HG03066 (cell line): ENCODE measurements around the gene AKR1E2.
"Not testable (repeated sequence)": the region's sequence is repeated elsewhere in the genome, so short reads cannot be mapped to it uniquely, and the experiment has no call there.

Experiments
- ATAC-seq: cut with Tn5 transposase; IDR thresholded peaks from one replicate; pipeline ENCODE4 v1.9.1; 2021; ENCODE audit warnings: low read depth; ENCODE audit not compliant: unreplicated experiment

AKR1E2 gene

DNA sequence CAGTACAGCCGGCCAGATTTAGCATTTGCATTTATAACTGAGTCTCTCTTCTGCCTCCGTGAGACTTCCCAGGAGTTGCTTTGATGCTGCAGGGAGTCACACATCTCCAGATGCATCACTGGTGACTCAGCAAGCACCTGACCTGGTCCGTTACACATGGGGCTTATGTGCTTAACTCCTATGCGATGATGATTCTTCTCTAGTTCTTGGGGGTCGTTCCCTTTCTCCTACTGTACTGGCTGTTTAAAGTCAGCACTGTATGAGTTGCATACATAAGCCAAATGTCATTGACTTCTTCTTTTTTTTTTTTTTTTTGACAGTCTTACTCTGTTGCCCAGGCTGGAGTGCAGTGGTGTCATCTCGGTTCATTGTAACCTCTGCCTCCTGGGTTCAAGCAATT is 13.0 kb upstream of the AKR1E2 start:
- ATAC-seq, result no peak

DNA sequence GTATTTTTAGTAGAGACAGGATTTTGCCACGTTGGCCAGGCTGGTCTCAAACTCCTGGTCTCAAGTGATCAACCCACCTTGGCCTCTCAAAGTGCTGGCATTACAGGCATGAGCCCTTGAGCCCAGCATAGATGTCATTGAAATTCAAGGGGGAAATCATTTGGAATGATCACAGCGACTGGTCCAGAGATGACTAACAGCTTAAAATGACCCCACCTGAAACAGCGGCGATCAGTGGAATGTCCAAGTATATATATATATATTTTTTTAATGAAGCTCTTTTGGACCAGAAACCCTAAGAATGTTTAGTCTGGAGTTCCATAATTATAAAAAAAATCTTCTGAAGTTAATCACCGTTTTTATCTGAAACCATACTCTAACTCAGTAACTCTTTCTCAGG is 12.5 kb upstream of the AKR1E2 start:
- ATAC-seq, result no peak

DNA sequence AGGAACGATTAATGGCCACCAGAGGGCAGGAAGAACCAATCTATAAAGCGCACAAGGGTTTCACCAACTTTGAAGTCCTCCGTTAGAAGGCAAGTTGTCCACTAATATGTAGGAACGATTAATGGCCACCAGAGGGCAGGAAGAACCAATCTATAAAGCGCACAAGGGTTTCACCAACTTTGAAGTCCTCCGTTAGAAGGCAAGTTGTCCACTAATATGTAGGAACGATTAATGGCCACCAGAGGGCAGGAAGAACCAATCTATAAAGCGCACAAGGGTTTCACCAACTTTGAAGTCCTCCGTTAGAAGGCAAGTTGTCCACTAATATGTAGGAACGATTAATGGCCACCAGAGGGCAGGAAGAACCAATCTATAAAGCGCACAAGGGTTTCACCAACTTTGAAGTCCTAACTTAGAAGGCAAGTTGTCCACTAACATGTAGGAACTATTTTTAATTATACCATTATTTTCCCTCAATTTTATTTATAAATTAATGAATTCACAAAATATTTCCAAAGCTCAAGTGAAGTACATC is 10.3 kb upstream of the AKR1E2 start:
- not testable (repeated sequence) for ATAC-seq

DNA sequence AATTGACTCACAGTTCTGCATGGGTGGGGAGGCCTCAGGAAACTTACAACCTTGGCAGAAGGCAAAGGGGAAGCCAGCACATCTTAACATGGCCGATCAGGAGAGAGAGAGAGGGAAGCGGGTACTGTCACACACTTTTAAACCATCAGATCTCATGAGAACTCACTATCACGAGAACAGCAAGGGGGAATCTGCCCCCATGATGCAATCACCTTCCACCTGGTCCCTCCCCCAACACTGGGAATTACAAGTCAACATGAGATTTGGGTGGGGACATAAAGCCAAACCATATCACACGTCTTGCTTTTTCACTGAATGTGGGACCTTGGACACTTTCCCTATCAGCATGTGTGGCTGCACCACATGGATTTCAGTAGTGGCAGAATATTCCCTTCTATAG is 9.0 kb upstream of the AKR1E2 start:
- ATAC-seq, result no peak

DNA sequence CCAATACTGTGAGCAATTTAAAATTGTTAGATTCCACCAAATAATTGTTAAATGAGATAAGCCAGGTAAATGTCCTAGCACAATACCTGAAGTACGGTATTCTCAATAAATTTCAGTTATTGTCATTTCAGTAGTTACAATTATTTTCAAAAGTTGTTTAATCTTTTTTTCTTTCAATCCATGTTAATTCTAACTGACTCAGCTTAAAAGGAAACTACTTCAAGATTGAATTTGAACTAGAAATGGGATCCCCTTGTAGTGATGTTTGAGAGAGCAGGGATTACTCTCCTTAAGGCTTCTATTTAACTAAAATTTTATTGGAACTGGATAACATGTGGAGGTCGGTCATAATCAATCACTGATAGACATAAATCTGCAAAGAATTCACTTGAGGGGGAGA is 6.9 kb upstream of the AKR1E2 start:
- no peak for ATAC-seq

DNA sequence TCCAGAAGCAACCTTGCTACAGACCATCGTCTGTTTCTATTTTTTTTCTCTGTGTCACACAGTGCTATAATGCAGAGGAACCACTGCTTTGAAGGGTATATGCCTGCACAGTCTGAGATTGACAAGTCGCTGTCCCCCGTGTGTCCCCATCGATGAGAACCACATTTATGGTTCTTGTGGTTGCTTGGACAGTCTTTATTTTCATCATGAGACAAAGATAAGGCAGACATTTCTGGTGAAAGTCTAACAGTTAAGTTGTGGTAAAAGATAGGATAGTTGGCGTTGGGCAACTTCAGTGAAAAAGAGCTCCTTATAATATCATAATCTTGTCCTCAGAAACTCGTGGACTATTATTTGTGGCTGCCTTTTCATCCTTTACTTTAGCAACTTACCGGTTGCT is 6.3 kb upstream of the AKR1E2 start:
- ATAC-seq, result no peak

DNA sequence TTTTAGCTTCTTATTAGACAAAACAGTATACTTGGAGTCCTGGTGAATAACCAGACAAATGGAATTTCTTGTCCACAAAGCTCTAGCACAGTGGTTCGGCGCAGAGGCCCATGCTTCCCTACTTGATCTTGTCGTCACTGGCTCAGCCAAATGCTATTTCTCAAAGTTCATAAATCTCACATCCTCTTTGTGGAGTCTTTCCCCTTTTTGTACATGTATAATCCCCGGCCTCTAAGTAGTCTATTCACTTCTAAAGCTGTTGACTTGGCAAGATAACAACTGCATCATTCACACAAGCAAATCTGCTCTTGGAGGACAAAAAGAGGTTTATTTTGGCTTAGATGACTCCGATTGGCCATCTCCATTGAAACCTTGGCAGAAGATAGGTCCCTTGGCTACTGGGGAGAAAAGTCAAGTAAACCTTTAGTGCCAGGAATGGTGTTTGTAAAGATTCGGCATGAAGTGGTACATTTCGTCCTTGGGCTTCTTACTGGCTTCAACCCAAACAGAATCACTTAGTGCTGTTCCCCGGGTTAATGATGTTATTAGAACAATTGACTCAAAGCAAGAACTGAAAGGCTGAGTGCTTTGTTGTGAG is 5.1 kb upstream of the AKR1E2 start:
- ATAC-seq, result no peak

DNA sequence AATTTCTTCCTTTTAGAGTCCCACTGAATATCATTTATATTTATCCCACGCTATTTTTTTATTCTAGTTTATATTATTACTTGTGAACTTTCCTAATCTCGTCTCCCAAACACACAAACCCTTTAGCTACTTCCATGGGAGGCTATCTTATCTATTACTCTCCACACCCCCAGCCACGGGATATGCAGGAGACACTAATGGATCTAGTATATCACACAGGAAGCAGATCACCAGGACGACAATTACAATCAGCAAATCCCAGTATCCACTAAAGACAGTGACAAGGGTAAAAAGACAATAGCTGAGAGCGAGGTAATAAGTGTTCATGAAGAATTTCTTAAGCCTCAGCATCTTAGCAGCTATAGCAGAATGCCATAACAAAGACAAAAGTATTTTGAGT is 3.8 kb upstream of the AKR1E2 start:
- no peak for ATAC-seq

DNA sequence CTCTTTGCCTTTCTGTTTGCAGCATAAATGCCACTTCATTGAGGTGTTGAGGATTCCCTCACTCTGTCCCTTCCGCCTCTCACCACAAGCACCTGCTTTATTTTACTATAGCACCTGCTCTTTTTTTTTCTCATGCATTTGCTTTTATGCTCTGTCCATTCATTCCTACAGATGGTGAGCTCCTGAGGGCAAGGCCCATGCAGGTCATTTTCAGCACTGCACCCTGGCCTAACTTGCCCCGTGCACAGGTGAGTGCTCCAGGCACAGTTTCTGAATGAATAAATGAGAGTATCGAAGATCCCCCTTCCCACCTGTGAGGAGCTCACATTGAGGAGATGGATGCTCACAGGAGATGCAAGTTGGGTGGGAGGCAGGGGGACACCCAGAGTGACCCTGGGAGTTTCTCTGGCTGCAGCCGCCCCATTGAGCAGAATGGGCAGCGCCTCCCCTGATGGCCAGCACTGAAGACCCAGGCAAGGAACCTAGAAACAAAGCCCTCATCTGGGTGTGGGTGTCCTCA is 1.2 kb upstream of the AKR1E2 start:
- no peak for ATAC-seq

DNA sequence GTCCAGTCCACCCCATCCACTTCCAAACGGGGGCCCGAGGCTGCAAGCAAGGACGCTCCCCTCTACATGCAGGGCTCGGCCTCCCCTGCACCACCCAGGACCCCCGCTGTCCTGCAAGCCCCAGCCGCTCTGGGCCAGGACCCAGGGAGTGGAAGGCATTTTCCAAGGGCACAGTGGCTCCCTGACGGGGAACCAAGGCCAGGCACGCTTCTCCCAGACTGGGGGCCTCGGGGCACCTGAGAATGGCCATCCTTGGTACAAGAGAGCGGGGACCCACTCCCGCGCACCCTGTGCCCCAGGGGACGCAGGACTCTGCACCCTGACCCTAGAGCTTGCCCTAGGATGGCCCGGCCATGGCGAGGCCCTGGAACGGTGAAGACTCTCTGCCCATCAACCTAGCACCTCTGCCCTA is 545 bp upstream of the AKR1E2 start:
- no peak for ATAC-seq

DNA sequence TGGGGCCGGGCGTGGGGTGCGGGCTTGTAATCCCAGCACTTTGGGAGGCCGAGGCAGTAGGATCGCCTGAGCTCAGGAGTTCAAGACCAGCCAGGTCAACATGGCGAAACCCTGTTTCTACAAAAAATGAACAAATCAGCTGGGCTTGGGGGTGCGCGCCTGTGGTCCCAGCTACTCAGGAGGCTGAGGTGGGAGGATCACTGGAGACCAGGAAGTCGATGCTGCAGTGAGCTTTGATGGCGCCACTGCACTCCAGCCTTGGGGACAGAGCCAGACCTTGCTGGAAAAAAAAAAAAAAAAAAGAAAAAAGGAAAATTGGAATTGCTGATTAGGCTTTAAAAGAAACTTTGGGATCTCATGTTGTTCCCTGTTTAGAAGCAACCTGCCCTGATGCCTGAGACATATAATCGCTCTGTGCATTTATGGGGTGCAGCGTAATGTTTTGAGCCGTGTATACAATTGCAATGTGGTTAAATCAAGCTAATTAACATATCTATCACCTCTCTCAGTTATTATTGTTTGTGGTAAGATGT is 851 bp downstream of the AKR1E2 start:
- ATAC-seq, result no peak

DNA sequence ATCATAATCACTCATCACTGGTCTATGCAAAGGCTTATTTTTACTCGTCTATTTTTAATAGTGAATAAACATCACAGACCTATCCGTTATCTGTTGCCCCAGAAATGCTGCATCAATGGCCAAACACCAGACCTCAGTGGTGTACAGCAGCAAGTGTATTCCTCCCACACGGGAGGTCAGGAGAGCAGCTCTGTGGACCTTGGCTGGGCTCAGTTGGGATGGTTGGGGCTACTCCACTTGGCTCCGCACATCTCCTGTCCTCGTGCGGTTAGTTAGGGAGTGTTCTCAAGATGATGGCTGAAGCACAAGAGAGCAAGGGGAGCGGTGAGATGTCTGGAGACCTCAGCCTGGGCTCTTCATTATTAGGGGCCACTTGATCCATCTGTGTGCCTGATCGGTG is 2.0 kb downstream of the AKR1E2 start:
- no peak for ATAC-seq

DNA sequence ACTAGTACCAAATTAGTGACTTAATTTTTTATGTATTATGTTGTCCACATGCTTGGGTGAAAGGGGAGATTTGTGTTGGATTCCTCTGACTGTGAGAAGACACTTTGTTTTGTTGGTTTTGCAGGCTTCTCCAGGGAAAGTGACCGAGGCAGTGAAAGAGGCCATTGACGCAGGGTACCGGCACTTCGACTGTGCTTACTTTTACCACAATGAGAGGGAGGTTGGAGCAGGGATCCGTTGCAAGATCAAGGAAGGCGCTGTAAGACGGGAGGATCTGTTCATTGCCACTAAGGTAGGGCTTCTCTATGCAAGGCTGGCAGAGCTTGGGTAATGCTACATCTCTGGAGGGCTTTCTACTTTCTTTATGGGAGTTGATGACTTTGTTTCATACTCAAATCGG is 4.5 kb downstream of the AKR1E2 start:
- no peak for ATAC-seq

DNA sequence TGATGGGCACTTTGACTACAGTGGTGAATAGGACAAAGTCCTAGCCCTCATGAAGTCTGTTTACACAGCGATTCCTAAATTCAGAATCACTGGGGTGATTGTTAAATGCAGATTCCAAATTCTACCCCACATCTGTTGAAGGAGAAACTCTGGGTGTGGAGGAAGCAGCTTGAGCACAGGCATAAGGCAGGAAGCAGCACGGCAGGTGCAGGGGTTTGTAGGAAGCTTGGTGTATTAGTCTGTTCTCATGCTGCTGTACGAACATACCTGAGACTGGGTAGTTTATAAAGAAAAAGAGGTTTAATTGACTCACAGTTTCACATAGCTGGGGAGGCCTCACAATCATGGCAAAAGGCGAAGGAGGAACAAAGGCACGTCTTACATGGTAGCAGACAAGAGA is 5.1 kb downstream of the AKR1E2 start:
- ATAC-seq, result no peak

DNA sequence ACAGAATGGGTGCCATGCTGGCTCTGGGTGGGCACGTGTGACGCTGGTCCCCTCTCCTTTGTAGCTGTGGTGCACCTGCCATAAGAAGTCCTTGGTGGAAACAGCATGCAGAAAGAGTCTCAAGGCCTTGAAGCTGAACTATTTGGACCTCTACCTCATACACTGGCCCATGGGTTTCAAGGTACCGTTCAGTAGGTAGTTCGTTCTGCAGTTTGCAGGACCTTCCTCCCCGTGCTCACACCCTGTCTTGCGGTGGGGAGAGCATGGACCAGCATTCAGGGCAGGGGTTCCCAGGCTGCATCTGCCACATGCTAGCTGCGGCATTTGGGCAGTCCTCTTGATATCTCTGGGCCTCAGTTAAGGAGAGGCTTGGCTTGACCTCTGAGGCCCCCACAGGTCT is 7.3 kb downstream of the AKR1E2 start:
- ATAC-seq, result no peak

DNA sequence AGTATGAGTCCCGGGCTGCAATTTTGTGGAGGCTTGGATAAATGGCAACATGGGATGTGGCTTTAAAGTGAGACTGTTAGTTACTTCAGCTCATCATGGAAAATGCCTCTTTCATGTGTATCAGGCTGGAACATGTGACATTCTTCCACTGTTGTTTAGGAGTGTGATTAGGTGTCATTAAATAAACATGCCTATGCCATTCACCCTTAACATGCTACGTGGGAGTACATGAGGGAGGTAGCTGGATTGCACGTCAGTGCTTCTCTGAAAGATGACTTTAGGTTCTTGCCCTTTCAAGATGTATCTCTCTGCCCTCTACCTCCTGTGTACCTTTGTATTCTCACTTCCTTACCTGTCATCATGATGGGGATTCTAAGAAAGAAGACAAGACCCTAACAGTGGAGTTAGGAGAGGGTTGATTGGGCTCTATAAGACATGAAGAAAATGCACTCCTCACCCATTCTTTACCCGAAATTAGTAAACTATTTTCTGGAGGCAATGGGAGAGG is 8.9 kb downstream of the AKR1E2 start:
- no peak for ATAC-seq

DNA sequence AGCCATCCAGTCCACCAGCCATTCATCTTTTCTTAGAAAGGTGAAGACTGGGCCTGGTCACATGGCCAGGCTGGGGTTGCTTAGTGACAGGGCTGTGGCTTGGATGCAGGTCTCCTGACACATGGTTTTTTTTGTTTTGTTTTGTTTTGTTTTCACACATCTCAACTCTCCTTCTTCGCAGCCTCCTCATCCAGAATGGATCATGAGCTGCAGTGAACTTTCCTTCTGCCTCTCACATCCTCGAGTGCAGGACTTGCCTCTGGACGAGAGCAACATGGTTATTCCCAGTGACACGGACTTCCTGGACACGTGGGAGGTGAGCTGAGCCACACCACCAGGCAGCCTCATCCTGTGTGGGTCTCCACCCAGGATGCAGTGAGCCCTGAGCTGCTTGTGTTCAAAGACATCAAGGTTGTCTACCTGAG is 9.5 kb downstream of the AKR1E2 start:
- ATAC-seq, result no peak

DNA sequence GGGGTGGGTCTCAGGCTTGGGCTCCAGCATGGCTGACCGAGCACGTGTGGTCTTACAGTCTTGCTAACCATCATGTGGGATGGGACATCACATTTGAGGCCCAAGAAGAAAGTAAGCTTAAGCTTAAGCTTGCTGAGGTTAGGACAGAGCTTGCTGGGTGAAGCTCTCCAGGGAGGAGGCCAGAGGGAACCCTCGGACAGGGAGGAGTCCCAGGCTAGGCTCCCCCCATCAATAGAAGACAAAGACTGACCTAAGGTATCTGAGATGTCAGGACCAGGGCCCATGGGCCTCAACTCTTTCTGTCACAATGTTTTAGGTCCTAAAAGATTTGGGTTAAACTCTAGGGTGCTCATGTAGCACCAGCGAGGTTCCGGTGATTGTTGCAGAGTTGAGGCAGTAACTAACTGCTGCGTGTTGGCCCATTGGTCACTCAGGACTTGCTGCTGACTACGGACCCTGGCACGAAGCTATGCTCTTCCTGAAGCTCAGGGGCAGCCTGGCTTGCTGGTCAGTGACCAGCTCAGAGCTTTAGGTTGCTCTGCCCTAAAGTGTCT is 10.5 kb downstream of the AKR1E2 start:
- ATAC-seq, result no peak

DNA sequence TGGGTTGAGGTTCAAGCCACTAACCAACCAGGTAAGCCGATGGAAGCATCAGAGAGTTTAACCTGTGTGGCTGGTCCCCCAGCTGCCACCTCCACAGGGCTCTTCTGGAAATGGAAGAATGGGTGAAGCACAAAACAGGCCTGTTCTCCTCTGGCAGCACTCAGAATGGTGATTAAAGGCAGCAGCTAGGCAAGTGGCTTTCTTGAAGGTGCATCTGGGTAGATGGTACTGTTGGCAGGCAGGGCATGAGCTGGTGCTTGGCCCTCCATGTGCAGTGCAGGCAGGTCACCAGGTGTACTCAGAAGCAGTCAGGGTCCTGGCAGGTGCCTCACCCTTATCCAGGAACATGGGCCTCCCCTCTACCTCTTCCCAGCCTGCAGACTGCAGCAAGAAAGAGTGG is 11.5 kb downstream of the AKR1E2 start:
- no peak for ATAC-seq

DNA sequence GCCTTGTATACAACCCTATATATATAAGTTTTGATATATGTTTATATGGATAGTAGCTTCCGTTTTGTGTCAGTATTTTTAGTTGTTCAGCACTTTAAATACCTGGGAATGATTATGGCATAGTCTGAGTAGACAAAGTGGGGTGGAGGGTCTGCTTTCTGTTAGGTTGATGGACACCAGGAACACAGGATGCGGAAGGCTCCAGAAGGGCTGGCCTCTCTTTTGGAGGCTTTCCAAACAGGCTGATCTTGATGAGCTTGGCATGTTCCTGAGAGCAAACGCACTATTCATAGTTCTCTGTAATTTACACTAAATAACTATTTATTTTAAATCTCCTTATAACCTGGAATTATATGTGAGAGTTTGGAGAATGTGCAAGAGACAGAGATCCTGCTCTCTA is 12.7 kb downstream of the AKR1E2 start:
- no peak for ATAC-seq

DNA sequence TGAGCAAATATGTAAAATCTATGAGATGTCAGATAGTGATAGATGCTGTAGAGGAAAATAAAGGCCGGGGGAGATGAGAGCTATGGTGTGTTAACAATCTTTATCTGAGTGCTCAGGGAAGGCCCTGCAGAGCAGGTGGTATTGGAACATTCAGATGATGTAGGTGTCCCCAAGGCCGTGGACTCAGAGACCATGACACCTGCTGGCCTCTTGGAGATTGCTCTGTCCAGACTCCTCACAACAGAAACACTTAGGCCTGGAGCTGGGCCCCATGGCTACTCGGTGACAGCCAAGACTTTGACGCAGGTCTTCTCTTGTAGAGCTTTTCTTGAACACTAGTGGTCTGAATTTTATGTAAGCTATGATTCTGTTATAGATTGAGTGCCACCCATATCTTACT is 13.3 kb downstream of the AKR1E2 start:
- ATAC-seq, result no peak

DNA sequence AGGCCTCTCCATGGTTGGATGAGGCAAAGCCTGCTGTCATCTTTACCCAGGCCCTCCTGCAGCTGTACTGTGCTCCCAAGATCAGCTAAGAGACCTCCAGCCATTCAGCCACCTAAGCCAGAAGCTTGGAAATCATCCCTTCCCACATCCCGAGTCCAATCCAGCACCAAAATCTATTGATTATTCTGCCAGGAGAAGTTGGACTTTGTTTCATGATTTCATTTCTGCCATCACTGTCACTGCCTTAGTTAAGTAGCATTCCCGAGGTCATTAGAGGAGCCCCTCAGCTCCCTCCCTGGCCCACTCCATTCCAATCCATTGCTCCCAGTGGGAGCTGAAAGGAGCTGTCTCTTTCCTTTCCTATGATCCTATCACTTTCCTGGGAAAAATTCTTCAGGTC is 14.1 kb downstream of the AKR1E2 start:
- no peak for ATAC-seq
